Hepatocyte (in vitro differentiated cells): ENCODE results near the gene RBBP7.

Experiments
- CTCF ChIP-seq: fragments of 200-600 bp; sonication (generic); IDR thresholded peaks from 2 replicates; pipeline ENCODE4 v1.5.1; 2016; ENCODE audit warnings: antibody characterized with exemption, mild to moderate bottlenecking; ENCODE audit not compliant: poor library complexity
- EZH2phosphoT487 ChIP-seq: fragments of 200-600 bp; sonication (generic); IDR thresholded peaks from one replicate; pipeline ENCODE4 v1.6.1; 2018; ENCODE audit warnings: antibody characterized with exemption, mild to moderate bottlenecking, low read depth, moderate library complexity; ENCODE audit not compliant: unreplicated experiment, severe bottlenecking

GRCh38 chrX:16856744-16857143 is 13.4 kb downstream of the RBBP7 start:
- TF ChIP-seq CTCF = no peak
- no peak for TF ChIP-seq EZH2phosphoT487
